ENCODE measurements around the gene RCN1. TPM values are rescaled to one million over a fixed set of nuclear protein-coding genes. Genes with fewer than 3 reads are reported as not detected.
"Not testable (repeated sequence)": the region's sequence is repeated elsewhere in the genome, so short reads cannot be mapped to it uniquely, and the experiment has no call there.

Gene RCN1
- polyA plus RNA-seq, 3 donors: 18.1 to 88.4 (median 78.3) TPM

GRCh38 chr11:32072872-32073643 is 17.8 kb upstream of the RCN1 start:
- no peak overlapping the region for H3K27ac ChIP-seq (ENCODE audit: low read depth, low read length)
- 60 to 65% (median 64%) methylated on average over 12 of the region's 12 CpGs for WGBS, 3 donors

- WGBS, 3 donors: 88 to 97% (median 89%) methylated on average over 1 of the region's 1 CpG
- H3K27ac ChIP-seq (ENCODE audit: low read depth, low read length): no peak overlapping the region
Measured at GRCh38 chr11:32073644-32074026, 17.2 kb upstream of the RCN1 start.

- 76 to 88% (median 87%) methylated on average over 4 of the region's 4 CpGs for WGBS, 3 donors
- H3K27ac ChIP-seq (ENCODE audit: low read depth, low read length): no peak overlapping the region
Measured at GRCh38 chr11:32079553-32079952, 11.3 kb upstream of the RCN1 start.

GRCh38 chr11:32080361-32080980 is 10.4 kb upstream of the RCN1 start:
- 80 to 92% (median 89%) methylated on average over 2 of the region's 2 CpGs for WGBS, 3 donors
- no peak overlapping the region for H3K27ac ChIP-seq (ENCODE audit: low read depth, low read length)

- WGBS, 3 donors: 56 to 81% (median 75%) methylated on average over 3 of the region's 3 CpGs
- H3K27ac ChIP-seq (ENCODE audit: low read depth, low read length): no peak overlapping the region
Measured at GRCh38 chr11:32081129-32081641, 9.7 kb upstream of the RCN1 start.

- WGBS, 3 donors: 86 to 98% (median 89%) methylated on average over 1 of the region's 1 CpG
- H3K27ac ChIP-seq (ENCODE audit: low read depth, low read length): no peak overlapping the region
Measured at GRCh38 chr11:32081901-32082300, 9.0 kb upstream of the RCN1 start.

GRCh38 chr11:32082346-32082986 is 8.4 kb upstream of the RCN1 start:
- WGBS, 3 donors: 81 to 89% (median 83%) methylated on average over 5 of the region's 5 CpGs
- no peak overlapping the region for H3K27ac ChIP-seq (ENCODE audit: low read depth, low read length)

- no peak overlapping the region for H3K27ac ChIP-seq (ENCODE audit: low read depth, low read length)
- 84 to 93% (median 90%) methylated on average over 1 of the region's 1 CpG for WGBS, 3 donors
Measured at GRCh38 chr11:32087597-32087996, 3.3 kb upstream of the RCN1 start.

- H3K27ac ChIP-seq (ENCODE audit: low read depth, low read length): no peak overlapping the region
- 20 to 29% (median 21%) methylated on average over 4 of the region's 4 CpGs for WGBS, 3 donors
Measured at GRCh38 chr11:32088117-32088941, 2.5 kb upstream of the RCN1 start.

GRCh38 chr11:32092581-32093170 is 1.8 kb downstream of the RCN1 start:
- no peak overlapping the region for H3K27ac ChIP-seq (ENCODE audit: low read depth, low read length)
- 61 to 94% (median 78%) methylated on average over 4 of the region's 4 CpGs for WGBS, 3 donors

GRCh38 chr11:32094923-32095322 is 4.0 kb downstream of the RCN1 start:
- H3K27ac ChIP-seq (ENCODE audit: low read depth, low read length): no peak overlapping the region
- 67 to 79% (median 77%) methylated on average over 1 of the region's 1 CpG for WGBS, 3 donors

- H3K27ac ChIP-seq (ENCODE audit: low read depth, low read length): no peak overlapping the region
- 92 to 98% (median 97%) methylated on average over 8 of the region's 8 CpGs for WGBS, 3 donors
Measured at GRCh38 chr11:32098142-32098903, 7.4 kb downstream of the RCN1 start.

GRCh38 chr11:32099516-32099915 is 8.6 kb downstream of the RCN1 start:
- no peak overlapping the region for H3K27ac ChIP-seq (ENCODE audit: low read depth, low read length)
- 87 to 91% (median 90%) methylated on average over 4 of the region's 4 CpGs for WGBS, 3 donors

GRCh38 chr11:32100495-32100894 is 9.6 kb downstream of the RCN1 start:
- H3K27ac ChIP-seq (ENCODE audit: low read depth, low read length): no peak overlapping the region
- WGBS, 3 donors: 64 to 76% (median 72%) methylated on average over 5 of the region's 5 CpGs

GRCh38 chr11:32101791-32102190 is 10.9 kb downstream of the RCN1 start:
- H3K27ac ChIP-seq (ENCODE audit: low read depth, low read length): no peak overlapping the region
- WGBS, 3 donors: 86 to 93% (median 93%) methylated on average over 11 of the region's 11 CpGs

GRCh38 chr11:32103121-32103719 is 12.3 kb downstream of the RCN1 start:
- WGBS, 3 donors: 32 to 77% (median 71%) methylated on average over 9 to 10 of the region's 11 CpGs
- not testable (repeated sequence) for H3K27ac ChIP-seq (ENCODE audit: low read depth, low read length)

- H3K27ac ChIP-seq (ENCODE audit: low read depth, low read length): no peak overlapping the region
- 85 to 98% (median 88%) methylated on average over 5 of the region's 5 CpGs for WGBS, 3 donors
Measured at GRCh38 chr11:32103941-32104340, 13.1 kb downstream of the RCN1 start.
